GM19397 (cell line): ENCODE measurements around the gene IFNGR2.

ENCODE experiments used
- ATAC-seq: cut with Tn5 transposase; IDR thresholded peaks from one replicate; pipeline ENCODE4 v1.9.1; 2021; ENCODE audit warnings: mild to moderate bottlenecking, moderate library complexity; ENCODE audit not compliant: unreplicated experiment

The IFNGR2 gene

GRCh38 chr21:33479679-33480480, 76.7 kb downstream of the IFNGR2 start, which contains the start of gene TMEM50B:
TSS of gene TMEM50B (minus strand) at chr21:33479974. CDS start at chr21:33468885, 11,089 bp downstream.
- ATAC-seq = peak; percentile 90

DNA sequence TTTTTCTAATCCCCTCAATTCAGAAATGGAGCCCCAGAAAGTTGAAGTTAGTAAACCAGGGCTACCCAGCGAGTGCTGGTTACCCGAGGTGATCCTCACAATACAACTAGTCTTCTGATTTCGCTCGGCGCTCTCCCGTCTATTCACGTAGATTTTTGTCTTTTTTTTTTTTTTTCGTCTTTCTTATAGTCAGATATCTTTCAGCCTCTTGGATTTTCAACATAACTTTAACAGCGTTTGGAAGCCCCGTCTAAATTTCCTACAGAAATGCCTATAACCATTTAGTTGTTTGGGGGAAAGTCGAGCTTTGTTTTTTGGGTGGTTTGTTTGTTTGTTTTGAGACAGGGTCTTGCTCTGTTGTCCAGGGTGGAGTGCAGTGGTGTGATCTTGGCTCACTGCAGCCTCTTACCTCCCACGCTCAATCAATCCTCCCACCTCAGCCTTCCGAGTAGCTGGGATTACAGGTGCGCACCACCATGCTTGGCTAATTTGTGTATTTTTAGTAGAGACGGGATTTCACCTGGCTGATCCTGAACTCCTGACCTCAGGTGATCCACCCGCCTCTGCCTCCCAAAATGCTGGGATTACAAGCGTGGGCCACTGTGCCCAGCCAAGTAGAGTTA, 77.4 kb downstream of the IFNGR2 start:
- ATAC-seq = no peak

GRCh38 chr21:33481314-33481943, 78.2 kb downstream of the IFNGR2 start:
- no peak for ATAC-seq
